Keratinocyte (primary cell): ENCODE data around the gene CACHD1. TPM values are rescaled to one million over a fixed set of nuclear protein-coding genes. Genes with fewer than 3 reads are reported as not detected.

ENCODE experiments used
- DNase-seq: peaks from one replicate; pipeline ENCODE4 v3.0.0-alpha.2; 2011; ENCODE audit warnings: low read depth, missing footprints, low spot score
- FAIRE-seq: peaks from 2 replicates; lab custom pipeline; 2011; peaks lifted over from hg19 to GRCh38; lab: Jason Lieb, UNC
- H2AFZ ChIP-seq: 2 replicates; pipeline ENCODE4 v1.6.0; 2012; ENCODE audit warnings: low read length, control low read depth, inconsistent platforms; ENCODE audit not compliant: control insufficient read depth
- H3K27ac ChIP-seq: 2 replicates; pipeline ENCODE4 v1.5.1; 2011; ENCODE audit warnings: low read length; ENCODE audit not compliant: control insufficient read depth, insufficient read depth
- H3K27me3 ChIP-seq: 3 replicates; pipeline ENCODE4 v1.6.0; 2011; ENCODE audit warnings: low read length; ENCODE audit not compliant: control insufficient read depth, insufficient read depth; ENCODE audit errors: extremely low read depth
- H3K36me3 ChIP-seq, 2 experiments: 2 replicates in 1 of 2; 3 replicates in 1 of 2; pipeline ENCODE4 v1.5.1; 2011; ENCODE audit warnings: low read length in 2 of 2, mild to moderate bottlenecking in 1 of 2; ENCODE audit not compliant: control insufficient read depth in 2 of 2, insufficient read depth in 2 of 2; ENCODE audit errors: extremely low read depth in 1 of 2
- H3K4me1 ChIP-seq: 3 replicates; pipeline ENCODE4 v1.5.1; 2011; ENCODE audit warnings: low read length; ENCODE audit not compliant: control insufficient read depth, insufficient read depth; ENCODE audit errors: extremely low read depth
- H3K4me2 ChIP-seq: 3 replicates; pipeline ENCODE4 v1.6.0; 2011; ENCODE audit warnings: low read depth, low read length; ENCODE audit not compliant: control insufficient read depth, insufficient read depth; ENCODE audit errors: extremely low read depth
- H3K4me3 ChIP-seq, 3 experiments: fragments of 200-600 bp in 1 of 3; sonication (generic) in 1 of 3; 2 replicates in 2 of 3; 3 replicates in 1 of 3; pipeline ENCODE4 v1.5.1; 2011 to 2016; ENCODE audit warnings: low read length in 3 of 3, mild to moderate bottlenecking in 3 of 3, control low read depth in 2 of 3, inconsistent platforms in 1 of 3, low read depth in 1 of 3, mixed read lengths in 1 of 3, mixed run types in 1 of 3, moderate library complexity in 1 of 3; ENCODE audit not compliant: control insufficient read depth in 2 of 3, insufficient read depth in 2 of 3; ENCODE audit errors: extremely low read depth in 1 of 3
- H3K79me2 ChIP-seq: 2 replicates; pipeline ENCODE4 v1.6.0; 2012; ENCODE audit warnings: low read length; ENCODE audit not compliant: control insufficient read depth, insufficient read depth
- H3K9ac ChIP-seq: 3 replicates; pipeline ENCODE4 v1.6.0; 2011; ENCODE audit warnings: low read length; ENCODE audit not compliant: control insufficient read depth, insufficient read depth; ENCODE audit errors: extremely low read depth
- H3K9me1 ChIP-seq: 3 replicates; pipeline ENCODE4 v1.6.0; 2011; ENCODE audit warnings: low read length; ENCODE audit not compliant: control insufficient read depth, insufficient read depth; ENCODE audit errors: extremely low read depth
- H3K9me3 ChIP-seq: 2 replicates; pipeline ENCODE4 v1.5.1; 2012; ENCODE audit warnings: low read depth, low read length; ENCODE audit not compliant: control insufficient read depth
- H4K20me1 ChIP-seq: 3 replicates; pipeline ENCODE4 v1.6.0; 2011; ENCODE audit warnings: low read length; ENCODE audit not compliant: control insufficient read depth, insufficient read depth; ENCODE audit errors: extremely low read depth
- CTCF ChIP-seq, 3 experiments: IDR thresholded peaks in 1 of 3; conservative IDR thresholded peaks in 1 of 3; optimal IDR thresholded peaks in 1 of 3; 2 replicates in 2 of 3; 3 replicates in 1 of 3; pipeline versions ENCODE3 to v1.5.1; 2011; ENCODE audit warnings: low read length in 3 of 3, mild to moderate bottlenecking in 3 of 3, moderate library complexity in 2 of 3, control low read depth in 1 of 3, inconsistent platforms in 1 of 3; ENCODE audit not compliant: insufficient read depth in 2 of 3; ENCODE audit errors: extremely low read depth in 1 of 3
- EZH2 ChIP-seq: IDR thresholded peaks from one replicate; pipeline ENCODE4 v1.6.1; 2012; ENCODE audit warnings: inconsistent platforms, mild to moderate bottlenecking, low read length, moderate library complexity
- dilution Hi-C: fragments of 300-500 bp; cut with MboI; formaldehyde crosslinking; loops from one replicate; pipeline ENCODE4 v1.7.0; 2020; ENCODE audit warnings: low sequenced_read_pairs; ENCODE audit not compliant: extremely low pct_ligation_motif_present
- polyA plus RNA-seq, 5 experiments: library from polyadenylated mRNA; depleted of rRNA in 3 of 5; stranded (reverse) in 3 of 5; stranded (forward) in 1 of 5; unstranded in 1 of 5; fragments of >200 nt; gene quantifications; 1 replicate in 1 of 5; 2 replicates in 3 of 5; 3 replicates in 1 of 5; pipeline versions ENCODE4 v1.2.1 to v1.2.3, GENCODE V29; 2011 to 2012; ENCODE audit warnings: missing spikeins in 2 of 5, low read depth in 1 of 5, low replicate concordance in 1 of 5

The CACHD1 gene
- polyA plus RNA-seq, 1 donor (not counting 4 experiments of a cell fraction or from before 2014, with no cell fraction given), result 2.4 TPM

GRCh38 chr1:64705591-64705990, 235.7 kb downstream of the CACHD1 start:
- TF ChIP-seq EZH2 (no peak), CTCF (optimal IDR thresholded peaks at IDR 0.05 in 1 of 3, IDR thresholded peaks at IDR 0.05 in 1 of 3, conservative IDR thresholded peaks at IDR 0.05 in 1 of 3; ENCODE audit: extremely low read depth in 1 of 3, insufficient read depth in 2 of 3, low read length in 3 of 3) (no peak)
- dilution Hi-C loops, result no loop called here
- H4K20me1 ChIP-seq, result no peaks in the 10 kb centered on the region

GRCh38 chr1:64711266-64711665, 241.3 kb downstream of the CACHD1 start:
- FAIRE-seq (no peak), DNase-seq (no peak)
- Histone ChIP-seq H3K9ac (no peak overlapping the region), H3K36me3 (no peaks in the 10 kb centered on the region), H3K4me3 (no peak overlapping the region), H3K9me1 (no peaks in the 10 kb centered on the region), H3K9me3 (no peaks in the 10 kb centered on the region), H3K27me3 (no peaks in the 10 kb centered on the region), H3K27ac (no peak overlapping the region), H3K4me1 (no peaks in the 10 kb centered on the region), H3K4me2 (no peak overlapping the region), H3K79me2 (no peaks in the 10 kb centered on the region), H4K20me1 (no peaks in the 10 kb centered on the region), H2AFZ (no peak overlapping the region)
- dilution Hi-C loops, result no loop called here
- TF ChIP-seq CTCF (optimal IDR thresholded peaks at IDR 0.05 in 1 of 3, IDR thresholded peaks at IDR 0.05 in 1 of 3, conservative IDR thresholded peaks at IDR 0.05 in 1 of 3; ENCODE audit: extremely low read depth in 1 of 3, insufficient read depth in 2 of 3, low read length in 3 of 3) (no peak), EZH2 (no peak)

More at GRCh38 chr1:64705591-64705990, 235.7 kb downstream of the CACHD1 start:
- no peak overlapping the region for H3K9ac ChIP-seq
- no peaks in the 10 kb centered on the region for H3K4me1 ChIP-seq
- DNase-seq (no peak), FAIRE-seq (no peak)
- no peaks in the 10 kb centered on the region for H3K79me2 ChIP-seq
- no peaks in the 10 kb centered on the region for H3K27me3 ChIP-seq
- H3K9me1 ChIP-seq, result no peaks in the 10 kb centered on the region
- H3K27ac ChIP-seq, result no peak overlapping the region
- H3K9me3 ChIP-seq, result no peaks in the 10 kb centered on the region
- no peaks in the 10 kb centered on the region for H3K36me3 ChIP-seq
- no peak overlapping the region for H3K4me2 ChIP-seq
- H2AFZ ChIP-seq, result no peak overlapping the region
- no peak overlapping the region for H3K4me3 ChIP-seq
